OCI-LY3 (cell line): ENCODE results near the gene SRRM1.

ENCODE experiments used
- EZH2phosphoT487 ChIP-seq: fragments of 200-600 bp; shearing (Covaris generic); IDR thresholded peaks from 2 replicates; pipeline ENCODE4 v1.6.1; 2018; ENCODE audit warnings: antibody characterized with exemption, mixed run types, low read depth
- TF ChIP-seq, protein P1 (sequence below): fragments of 200-600, 300-600 bp; sonication (generic); IDR thresholded peaks from 2 replicates; pipeline ENCODE4 v1.5.1; 2014; ENCODE audit warnings: antibody characterized with exemption, low read length, low read depth

DNA sequence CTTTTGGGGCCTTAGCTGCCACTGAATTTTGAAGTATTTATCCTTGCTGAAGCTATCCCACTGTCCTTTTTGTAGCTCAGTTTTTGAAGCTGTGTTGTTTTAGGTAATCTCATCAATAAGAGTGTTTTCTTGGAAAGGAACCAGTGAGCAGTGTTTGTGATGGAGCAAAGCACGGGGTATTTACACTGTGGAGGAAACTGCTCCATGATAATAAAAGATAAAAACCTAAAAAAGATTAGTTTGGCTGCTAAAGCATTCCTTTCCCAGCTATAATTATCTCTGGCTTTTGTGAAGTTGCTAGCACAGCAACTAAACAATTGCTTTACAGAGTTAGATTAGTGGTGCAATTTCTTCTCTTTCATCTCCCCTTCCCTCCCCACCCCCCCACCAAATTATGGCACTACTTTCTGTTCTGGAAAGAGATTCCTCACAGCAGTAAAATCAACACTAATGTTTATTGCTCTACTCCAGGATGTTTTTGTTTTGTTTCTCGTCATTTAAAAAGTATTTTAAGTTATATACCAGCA is 21.5 kb downstream of the SRRM1 start:
- TF ChIP-seq, protein P1, sequence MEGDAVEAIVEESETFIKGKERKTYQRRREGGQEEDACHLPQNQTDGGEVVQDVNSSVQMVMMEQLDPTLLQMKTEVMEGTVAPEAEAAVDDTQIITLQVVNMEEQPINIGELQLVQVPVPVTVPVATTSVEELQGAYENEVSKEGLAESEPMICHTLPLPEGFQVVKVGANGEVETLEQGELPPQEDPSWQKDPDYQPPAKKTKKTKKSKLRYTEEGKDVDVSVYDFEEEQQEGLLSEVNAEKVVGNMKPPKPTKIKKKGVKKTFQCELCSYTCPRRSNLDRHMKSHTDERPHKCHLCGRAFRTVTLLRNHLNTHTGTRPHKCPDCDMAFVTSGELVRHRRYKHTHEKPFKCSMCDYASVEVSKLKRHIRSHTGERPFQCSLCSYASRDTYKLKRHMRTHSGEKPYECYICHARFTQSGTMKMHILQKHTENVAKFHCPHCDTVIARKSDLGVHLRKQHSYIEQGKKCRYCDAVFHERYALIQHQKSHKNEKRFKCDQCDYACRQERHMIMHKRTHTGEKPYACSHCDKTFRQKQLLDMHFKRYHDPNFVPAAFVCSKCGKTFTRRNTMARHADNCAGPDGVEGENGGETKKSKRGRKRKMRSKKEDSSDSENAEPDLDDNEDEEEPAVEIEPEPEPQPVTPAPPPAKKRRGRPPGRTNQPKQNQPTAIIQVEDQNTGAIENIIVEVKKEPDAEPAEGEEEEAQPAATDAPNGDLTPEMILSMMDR = no peak
- TF ChIP-seq EZH2phosphoT487 = no peak
